NCI-H187 treated with DMSO at 0.1 percent for 48 hours (cell line): Measurements from ENCODE around the gene TMIE.
"Not testable (repeated sequence)": the region's sequence is repeated elsewhere in the genome, so short reads cannot be mapped to it uniquely, and the experiment has no call there.

ENCODE experiments used
- DNase-seq: peaks from one replicate; lab custom pipeline; 2025; lab: John Stamatoyannopoulos, UW

TMIE gene

DNA sequence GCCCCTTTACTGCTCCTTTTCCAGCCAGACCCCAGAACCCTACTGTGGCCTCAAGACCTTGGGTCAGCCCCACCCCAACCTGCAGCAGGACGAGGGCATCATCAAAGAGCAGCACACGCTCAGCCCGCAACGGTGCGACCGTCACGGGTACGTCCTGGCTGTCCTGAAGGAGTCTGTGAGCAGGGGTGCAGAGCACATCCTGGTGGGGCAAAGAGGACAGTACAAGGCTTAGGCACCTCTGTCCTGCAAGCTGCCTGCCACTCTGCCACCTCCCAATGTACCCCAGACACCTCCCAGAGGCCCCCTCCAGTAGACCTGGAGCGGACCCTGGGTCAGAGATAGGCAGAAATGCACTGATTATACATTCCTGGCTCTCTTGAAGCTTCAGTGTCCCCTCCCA lies 15.7 kb upstream of the TMIE start:
- DNase-seq = no peak

GRCh38 chr3:46690798-46691197 lies 10.4 kb upstream of the TMIE start:
- DNase-seq = no peak

DNA sequence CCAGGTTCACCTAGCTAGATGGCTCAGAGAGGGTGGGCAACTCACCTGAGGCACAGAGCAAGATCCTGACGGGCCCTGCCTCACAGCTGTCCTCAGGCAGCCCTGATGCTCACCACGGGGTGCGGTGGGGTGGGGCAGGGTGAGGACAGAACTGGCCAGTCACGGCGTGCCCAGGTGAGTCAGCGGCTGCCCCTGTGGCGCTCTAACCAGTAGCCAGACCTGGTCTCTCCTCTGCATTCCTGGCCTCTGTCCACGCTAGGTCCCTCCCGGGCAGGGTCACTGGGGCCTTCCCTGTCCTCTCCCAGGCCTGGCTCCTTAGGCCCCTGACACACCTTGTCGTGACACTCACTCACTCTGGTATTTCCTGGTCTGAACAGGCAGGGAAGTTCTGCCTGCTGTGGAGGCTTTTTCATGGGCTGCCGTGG lies 8.6 kb upstream of the TMIE start:
- DNase-seq = no peak

GRCh38 chr3:46693038-46693891 lies 7.9 kb upstream of the TMIE start, which contains the start of gene ALS2CL:
Gene ALS2CL (minus strand): TSS chr3:46693679. CDS start chr3:46689440, 4,239 bp downstream.
- no peak for DNase-seq

- no peak for DNase-seq
Measured at GRCh38 chr3:46693892-46694226, 7.3 kb upstream of the TMIE start.

DNA sequence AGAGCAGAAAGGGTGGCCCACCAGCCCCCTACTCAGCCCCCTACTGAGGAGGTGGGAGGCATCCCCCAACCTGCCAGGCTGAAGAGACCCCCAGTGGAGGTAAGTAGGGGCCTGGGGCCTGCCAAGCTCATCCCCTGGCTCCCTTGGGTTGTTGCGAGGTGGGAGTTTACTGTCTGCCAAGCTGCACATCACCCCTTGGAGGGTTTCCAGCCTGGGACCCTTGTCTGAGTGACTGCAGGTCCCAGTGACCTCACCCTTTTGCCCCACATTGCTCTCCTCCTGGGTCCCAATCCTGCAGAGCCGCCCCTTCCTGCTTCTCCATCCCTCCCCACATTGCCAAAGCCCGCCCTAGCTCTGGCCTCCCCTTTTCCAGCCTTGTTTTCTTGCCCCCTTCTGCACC lies 6.7 kb upstream of the TMIE start:
- DNase-seq = no peak

GRCh38 chr3:46695177-46695961 lies 5.8 kb upstream of the TMIE start:
- DNase-seq = no peak

DNA sequence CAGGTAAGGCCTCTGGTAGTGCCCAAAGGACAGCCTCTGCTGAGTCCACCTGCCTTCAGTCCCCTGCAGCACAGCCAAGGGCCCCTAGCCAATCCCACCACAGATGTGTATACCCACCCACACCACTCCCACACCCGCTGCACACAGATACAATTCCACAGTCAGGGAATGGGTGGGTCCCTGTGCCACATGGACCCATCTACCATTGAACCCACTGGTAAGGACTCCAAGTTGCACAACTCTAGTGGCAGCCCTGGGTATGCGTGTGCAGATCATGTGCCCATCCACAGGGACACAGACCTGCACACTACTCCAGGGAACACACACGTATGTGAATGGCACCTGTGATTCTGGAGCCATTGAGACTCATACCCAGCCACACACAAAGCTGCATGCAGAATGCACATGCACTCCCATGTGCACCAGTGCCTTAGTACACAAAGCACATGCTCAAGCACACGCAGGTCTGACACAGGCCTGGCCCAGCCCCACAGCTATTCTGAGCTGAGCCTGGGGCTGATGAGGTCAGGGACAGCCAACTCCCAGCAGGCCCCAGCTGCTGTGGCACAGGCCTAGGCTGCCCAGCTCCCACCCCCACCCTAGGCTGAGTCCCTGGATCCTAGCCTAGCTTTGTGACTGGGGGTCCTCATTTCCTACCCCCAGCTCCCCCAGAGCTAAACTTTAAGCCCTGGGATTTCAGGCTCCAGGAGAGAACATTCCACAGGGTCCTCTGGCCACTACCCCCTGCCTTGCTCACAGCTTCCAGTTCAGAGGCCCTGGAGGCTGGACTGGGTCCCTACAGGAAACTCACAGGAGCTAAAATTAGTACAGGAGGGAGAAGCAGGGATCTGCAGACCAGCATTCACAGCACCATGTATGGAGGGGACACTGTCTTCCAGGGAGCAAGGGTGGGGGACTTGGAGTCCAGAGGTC lies 5.0 kb upstream of the TMIE start:
- DNase-seq = no peak

- no peak for DNase-seq
Measured at GRCh38 chr3:46699676-46700523, 1.3 kb upstream of the TMIE start.

- DNase-seq = no peak
Measured at GRCh38 chr3:46700772-46701171, 420 bp upstream of the TMIE start.

- DNase-seq = no peak
Measured at GRCh38 chr3:46702246-46703012, 1.2 kb downstream of the TMIE start.

- DNase-seq = no peak
Measured at GRCh38 chr3:46703013-46703520, 1.9 kb downstream of the TMIE start.

DNA sequence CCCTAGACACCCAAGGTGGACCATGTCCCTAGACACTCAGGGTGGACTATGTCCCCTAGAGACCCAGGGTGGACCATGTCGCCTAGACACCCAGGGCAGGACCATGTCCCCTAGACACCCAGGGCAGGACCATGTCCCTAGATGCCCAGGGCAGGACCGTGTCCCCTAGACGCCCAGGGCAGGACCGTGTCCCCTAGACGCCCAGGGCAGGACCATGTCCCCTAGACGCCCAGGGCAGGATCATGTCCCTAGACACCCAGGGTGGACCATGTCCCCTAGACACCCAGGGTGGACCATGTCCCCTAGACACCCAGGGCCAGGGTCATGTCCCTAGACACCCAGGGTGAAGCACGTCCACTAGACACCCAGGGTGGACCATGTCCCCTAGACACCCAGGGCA lies 3.2 kb downstream of the TMIE start:
- not testable (repeated sequence) for DNase-seq

DNA sequence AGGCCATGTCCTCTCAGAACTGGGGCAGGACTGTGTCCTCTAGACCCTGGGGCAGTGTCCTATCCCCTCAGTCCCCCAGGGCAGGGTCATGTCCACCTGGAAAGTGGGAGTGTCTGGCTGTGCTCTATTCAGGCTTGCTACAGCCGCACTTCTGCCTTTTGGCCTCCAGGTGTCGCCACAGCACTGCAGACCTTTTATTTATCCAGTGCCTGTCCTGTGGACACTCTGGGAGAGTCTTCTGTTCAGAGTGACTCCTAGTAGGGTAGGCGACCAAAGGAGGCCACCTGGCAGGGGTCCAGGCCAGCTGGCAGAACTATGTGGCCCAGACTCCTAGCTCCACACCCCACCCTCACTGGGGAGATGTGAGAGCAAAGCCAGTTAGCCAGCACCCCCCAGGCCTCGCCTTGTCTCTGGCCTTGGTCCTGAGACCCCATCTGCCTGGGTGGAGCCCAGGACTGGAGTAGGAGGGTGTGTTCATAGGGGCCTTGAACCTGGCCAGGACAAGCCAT lies 3.9 kb downstream of the TMIE start:
- DNase-seq = no peak

DNA sequence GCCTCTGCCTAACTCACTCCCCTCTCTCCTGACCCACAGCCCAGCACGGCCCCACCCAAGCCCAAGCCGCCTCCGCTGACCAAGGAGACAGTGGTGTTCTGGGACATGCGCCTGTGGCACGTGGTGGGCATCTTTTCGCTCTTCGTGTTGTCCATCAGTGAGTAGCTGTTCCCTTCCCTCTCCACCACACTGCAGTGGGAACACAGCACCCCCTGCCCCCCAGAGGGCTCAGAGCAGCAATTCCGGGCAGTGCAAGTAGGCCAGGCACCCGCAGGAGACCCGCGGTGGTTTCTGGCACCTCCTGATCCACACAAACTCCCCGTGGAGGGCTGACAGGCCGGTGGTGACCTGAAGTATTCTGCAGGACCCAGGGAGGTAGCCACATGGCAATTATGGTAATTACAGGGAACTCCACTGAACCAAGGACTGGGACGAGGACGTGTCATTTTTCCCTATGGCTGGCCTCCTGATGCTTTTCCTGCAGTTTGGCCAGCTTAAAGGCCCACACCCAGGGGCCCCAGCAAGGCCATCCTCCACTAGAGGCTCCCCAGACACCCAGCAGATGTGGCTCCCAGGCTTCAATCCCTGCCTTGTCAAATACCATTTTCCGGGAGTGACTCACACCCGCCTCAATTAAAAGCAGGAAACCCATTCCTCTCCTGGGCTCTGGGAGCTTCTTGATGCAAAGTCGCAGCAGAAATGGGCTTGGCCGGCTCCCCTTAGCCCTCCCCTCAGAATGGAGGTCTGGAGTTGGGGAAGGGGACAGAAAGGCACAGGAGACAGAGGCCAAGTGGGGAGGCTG lies 4.8 kb downstream of the TMIE start:
- DNase-seq = no peak

DNA sequence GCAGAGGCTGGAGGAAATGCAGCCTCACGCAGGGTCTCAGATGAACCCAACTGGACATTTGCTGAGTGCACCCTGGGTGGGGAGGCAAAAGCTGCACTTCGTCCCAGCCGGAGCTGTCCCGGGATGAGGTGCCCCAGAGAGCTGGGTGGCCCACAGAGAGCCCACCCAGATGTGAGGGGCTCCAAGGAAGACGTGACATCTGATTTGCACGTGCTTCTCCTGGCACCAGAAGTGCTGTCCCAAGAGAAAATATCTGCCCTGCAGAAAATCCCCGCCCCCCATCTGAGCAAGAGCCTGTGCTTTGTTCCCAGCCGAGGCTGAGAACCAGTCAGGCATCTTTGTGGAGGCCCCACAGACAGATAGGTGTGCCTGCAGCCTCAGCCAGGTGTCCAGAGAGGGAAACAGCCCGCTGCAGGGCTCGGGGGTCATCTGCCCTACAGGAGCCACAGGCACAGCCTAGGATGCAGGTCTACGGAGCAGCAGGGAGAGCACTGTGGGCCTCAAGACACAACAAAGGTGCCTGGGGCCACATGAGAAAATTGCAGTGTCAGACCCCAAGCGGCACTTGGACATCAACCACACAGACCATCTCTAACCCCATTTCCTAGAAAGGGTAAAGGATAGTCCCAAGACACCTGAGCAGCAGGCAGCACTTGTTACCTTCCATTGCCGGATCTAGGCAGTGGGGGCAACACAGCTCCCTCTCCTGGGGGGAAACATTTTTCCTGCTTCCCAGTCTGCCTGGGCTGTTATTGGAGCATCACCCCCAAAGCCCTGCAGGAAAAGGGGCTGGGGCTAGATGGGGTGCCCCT lies 5.8 kb downstream of the TMIE start:
- DNase-seq = no peak

DNA sequence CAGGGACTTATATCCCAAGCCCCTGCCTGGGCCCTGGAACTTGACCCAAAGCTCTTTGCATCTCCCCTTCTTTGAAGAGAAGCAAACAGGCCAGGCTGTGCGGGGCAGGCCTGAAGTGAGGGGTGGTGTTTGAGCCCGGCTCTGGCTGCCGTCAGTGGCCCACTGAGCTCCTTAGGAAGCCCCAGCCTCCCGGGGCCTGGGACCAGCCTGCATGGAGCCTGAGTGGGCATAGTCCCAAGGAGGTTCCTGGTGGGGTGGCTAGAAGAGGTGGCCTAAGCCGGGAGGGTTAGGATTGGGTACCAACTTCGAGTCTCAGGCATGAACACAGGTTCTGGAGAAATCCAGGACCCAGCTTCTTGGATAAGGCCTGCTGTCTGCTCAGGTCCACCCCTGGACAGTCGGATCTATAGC lies 6.4 kb downstream of the TMIE start:
- DNase-seq = no peak

DNA sequence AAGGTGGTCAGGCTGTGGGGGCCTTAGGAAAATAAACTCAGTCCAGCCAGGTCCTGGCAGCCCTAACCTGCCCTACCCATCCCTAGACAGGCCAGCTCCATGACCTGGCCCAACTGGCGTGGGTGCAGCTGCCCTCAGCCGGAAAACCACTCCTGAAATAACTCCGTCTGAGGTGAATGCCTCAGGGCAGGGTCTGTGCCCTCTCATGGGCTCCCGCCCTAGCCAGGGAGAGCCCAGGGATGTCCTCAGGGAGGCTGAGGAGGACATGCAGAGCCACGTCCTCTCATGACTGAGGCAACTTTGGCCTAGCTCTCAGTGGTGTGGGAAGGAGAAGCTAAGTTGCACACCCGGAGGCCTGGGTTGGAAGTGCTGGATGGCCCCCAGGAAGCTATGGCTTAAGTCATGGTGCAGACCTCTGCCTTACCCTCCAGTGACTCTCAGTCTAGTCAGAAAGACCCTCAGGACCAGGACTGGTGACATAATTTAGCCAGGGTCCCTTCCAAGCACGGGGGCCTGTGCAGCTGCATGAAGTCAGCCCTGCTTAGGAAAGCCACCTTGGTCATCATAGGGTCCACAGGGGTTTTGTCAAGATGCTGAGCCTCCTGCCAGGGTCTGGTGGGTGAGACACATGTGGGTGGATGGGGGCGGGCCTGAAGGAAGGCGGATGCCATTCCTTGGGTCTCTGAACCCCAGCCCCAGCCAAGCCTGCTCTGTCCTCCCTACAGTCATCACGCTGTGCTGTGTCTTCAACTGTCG lies 7.4 kb downstream of the TMIE start:
- DNase-seq = no peak
